ENCODE data around the gene GLB1L2.

GLB1L2 gene

DNA sequence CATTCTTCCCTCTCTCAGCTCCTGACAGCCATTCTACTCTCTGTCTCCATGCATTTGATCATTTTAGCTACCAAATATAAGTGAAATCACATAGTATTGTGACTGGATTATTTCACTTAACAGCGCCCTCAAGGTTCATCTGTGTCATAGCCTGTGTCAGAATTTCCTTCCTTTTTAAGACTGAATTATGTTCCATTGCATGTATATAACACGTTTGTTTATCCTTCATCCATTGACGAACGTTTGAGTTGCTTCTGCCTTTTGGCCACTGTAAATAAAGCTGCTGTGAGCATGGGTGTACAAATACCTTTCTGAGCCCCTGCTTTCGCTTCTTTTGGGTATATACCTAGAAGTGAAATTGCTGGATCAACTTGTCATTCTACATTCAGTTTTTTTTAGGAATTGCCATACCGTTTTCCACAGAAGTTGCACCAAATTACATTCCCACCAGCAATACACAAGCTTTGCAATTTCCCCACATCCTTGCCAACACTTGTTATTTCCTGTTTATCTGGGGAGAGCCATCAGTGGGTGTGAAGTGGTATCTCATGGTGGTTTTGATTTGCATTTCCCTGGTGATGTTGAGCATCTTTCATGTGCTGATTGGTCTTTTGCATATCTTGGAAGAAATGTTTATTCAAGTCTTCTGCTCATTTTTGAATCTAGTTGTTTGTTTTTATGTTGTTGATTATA is 17.5 kb downstream of the GLB1L2 start:
- no peak for DNase-seq

GRCh38 chr11:134349802-134350355 is 18.1 kb downstream of the GLB1L2 start:
- no peak for DNase-seq

DNA sequence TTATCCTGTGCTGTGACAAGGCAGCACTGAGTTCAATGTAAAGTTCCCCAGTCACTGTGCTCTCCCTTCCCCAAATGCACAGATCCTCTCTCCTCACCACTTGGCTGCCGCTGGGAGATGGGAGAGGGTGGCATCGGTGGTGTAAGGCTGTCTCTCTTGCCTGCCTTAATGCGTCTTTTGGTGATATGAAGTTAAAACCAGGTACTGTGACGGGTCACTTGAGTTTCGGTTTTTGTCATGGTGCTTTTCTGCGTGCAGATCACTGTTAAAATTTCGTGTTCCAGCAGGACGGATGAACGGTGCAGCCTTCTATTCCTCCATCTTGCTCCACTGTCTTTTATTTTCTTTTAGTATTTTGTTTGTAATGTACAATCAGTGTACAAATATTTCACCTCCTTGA is 18.6 kb downstream of the GLB1L2 start:
- no peak for DNase-seq

GRCh38 chr11:134352111-134352510 is 20.3 kb downstream of the GLB1L2 start:
- DNase-seq = no peak

DNA sequence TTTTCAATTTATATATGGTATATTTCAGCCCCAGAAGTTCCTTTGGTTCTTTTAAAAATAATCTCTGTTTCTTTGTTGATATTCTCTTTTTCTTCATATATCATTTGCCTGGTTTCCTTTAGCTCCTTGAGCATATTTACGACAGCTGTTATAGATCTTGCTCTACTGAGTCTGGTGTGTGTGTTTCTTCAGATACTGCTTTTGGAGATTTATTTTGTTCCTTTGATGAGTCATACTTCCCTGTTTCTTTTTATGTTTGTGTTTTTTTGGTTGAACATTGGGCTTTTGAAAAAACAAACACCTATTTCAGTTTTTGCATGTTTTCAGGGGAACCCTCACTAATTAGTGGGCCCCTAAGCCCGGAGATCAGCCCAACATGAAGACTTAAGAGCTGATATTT is 23.3 kb downstream of the GLB1L2 start:
- DNase-seq = no peak

GRCh38 chr11:134355656-134356055 is 23.9 kb downstream of the GLB1L2 start:
- no peak for DNase-seq

- DNase-seq = no peak
These were observed 25.1 kb downstream of the GLB1L2 start for GRCh38 chr11:134356656-134357544.

DNA sequence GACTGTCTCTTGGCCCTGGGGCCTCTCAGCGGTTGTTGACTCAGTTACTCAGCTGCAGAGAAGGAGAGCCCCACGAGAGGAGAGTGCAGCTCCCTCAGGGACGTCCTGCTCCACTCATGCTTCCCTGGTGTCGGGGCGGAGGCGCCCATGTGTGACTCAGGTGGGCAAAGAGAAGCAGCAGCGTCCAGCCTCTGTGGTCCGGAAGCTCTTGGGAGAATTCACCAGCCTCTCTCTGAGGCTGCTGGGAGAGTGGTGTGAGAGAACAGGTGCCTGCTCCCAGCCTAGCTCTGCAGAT is 25.7 kb downstream of the GLB1L2 start:
- DNase-seq = no peak

- no peak for DNase-seq
These were observed 26.5 kb downstream of the GLB1L2 start for GRCh38 chr11:134358165-134358855.

DNA sequence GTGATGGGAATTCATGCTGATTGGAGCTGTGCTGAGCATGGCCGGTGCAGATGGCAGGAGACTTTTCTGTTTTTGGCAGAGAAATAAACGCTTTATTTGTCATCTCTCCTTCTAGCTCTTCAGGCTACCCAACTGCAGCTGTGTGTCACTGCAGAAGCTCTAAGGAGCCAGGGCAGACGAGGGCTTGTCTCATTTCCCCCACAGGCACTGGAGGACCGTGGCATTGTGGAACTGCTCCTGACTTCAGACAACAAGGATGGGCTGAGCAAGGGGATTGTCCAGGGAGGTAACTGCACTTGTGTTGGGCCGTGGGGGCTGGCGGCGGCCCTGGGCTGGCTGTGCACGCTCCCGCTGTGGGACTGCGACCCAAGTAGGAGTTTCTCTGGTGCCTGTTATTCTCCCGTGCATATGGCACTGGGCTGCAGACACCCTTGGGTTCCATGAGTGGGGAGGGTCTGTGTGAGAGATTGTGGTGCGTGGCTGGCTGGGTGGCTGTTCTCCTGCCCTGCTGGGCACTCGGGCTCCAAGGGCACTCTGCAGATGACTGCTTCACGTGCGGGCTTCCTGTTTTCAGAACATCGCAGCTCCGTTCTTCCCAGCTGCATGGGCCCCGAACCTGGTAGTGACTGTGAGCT is 27.2 kb downstream of the GLB1L2 start:
- DNase-seq = no peak

DNA sequence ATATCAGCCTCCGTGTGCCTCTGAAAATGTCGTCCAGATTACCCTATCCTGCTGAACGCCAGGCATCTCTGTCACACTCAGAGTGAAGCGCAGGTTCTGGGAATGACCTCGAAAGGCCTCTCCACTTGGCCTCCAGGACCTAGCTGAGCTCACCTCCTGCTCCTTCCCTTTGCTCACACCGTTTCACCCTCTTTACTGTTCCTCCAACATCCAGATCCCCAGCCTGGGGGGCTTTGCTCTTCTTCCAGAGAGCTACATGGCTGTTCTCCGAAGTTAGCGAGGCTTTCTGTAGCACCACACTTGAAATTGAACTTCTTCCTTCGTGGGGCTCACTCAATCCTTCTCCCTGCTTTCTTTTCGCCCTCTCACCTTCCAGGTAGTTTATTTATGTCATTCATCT is 27.9 kb downstream of the GLB1L2 start:
- DNase-seq = no peak

DNA sequence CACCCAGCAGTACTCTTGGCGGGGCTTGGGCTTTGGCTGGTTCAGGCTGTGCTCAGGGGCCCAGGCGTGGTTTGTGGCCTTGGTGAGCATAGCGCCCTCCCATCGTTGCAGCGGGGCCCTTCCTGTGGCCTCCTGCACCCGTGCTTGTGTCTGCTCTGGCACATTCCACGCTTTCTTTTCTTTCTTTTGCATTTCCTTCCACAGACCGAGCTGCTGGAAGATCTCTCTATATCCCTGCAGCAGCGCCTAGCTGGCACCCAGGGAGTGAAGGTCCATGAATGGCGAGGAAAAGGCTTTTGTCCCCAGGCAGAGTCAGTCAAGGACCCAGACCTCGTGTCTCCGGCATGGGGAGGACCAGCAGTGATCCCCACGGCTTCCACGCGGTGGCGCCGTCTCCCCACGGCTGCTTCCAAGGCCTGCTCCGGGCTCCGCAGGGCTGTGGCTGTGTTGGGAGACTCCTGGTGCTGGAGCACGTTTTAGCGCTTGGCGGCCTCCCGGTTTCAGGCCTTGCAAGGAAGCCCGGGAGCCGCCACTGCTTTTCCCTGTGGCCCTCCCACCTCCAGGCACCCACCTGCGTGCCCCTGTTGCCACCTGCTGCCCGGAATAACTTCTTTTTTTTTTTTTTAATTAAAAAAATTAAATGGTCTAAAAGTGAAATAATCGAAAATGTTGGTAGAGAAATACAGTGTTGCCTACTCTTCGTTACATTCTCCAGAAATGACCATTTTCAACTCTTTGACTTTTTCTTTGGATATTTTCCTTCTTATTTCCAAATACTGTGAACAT is 28.5 kb downstream of the GLB1L2 start:
- DNase-seq = peak; percentile 46

- no peak for DNase-seq
These were observed 29.9 kb downstream of the GLB1L2 start for GRCh38 chr11:134361661-134362060.

DNA sequence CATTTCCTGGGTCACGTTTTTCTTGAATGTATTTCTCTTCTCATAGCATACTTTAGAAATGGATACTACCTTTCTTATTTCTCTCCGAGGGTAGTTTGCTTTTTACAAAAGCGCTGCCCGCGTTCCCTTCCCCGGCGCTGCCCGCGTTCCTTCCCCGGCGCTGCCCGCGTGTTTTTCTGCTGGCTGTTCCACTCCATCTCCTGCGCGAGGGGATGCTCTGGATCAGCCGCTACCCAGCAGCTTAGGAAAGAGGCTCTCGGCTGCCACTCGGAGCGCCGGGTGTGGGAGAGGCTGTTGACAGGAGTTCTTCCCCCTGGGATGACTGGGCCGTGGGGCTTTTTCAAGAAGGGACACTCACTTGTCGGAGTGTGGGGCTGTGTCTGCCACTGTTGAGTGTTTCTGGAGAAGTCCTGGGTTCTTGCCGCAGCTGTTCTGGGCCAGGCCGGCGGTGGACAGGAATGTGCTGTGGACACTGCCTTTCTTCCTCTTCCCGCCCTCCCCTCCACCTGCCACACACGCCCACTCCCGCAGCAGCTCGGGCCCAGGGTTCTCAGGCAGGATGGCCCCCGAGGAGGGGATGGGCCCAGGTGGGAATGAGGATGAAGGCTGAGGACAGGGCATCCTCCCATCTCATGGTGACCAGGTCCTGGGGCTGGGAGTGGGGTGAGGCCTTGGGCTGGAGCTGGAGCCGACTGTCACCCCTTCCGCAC is 30.6 kb downstream of the GLB1L2 start:
- no peak for DNase-seq

GRCh38 chr11:134363161-134363560 is 31.4 kb downstream of the GLB1L2 start:
- no peak for DNase-seq

- no peak for DNase-seq
These were observed 31.8 kb downstream of the GLB1L2 start for GRCh38 chr11:134363592-134363991.

GRCh38 chr11:134364261-134364660 is 32.5 kb downstream of the GLB1L2 start:
- no peak for DNase-seq

DNA sequence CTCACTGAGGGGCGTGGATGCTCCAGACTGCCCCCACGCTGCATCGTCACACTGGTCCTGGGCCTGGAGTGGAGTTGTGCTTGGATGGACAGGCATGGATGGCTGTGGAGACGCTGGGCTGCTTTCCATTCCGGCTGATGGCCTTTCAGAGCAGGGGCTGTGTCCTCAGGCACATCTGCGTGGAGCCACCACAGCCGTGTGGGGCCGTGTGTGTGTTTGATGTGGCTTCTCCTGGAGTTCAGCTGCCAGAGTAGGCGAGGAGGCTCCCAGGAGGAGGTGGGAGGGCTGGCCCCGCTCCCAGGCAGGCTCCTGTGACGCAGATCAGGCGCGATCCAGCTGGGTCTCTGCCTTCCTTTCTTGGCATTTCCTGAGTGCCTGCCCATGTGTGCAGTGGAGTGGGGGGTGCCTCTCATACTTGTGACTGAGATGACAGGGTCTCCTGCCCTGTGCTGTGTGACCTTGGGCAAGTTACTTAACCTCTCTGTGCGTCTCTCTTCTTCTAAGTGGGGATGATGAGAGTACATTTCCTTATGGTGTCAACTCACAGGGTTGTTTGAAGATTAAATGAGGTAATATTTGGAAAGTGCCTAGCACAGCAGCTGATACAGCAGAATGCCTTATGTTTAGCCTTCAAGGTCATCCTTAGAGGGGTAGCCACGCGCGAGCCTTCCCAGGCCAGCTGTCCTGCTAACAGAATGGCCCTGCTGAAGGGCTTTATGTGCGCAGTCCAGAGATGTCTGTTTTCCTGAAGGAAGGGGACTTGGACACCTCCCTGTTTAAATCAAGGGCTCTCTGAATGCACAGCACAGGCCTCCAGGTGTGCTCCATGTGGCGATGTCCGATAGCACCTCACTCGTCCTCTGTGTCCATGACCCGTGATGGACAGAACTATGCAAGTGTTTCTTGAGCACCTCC is 33.5 kb downstream of the GLB1L2 start:
- no peak for DNase-seq

- no peak for DNase-seq
These were observed 34.5 kb downstream of the GLB1L2 start for GRCh38 chr11:134366254-134366653.

- no peak for DNase-seq
These were observed 36.0 kb downstream of the GLB1L2 start for GRCh38 chr11:134367781-134368180.

Measured in MV-4-11 (cell line).